HCT116 (cell line): ENCODE measurements around the gene ARSI. TPM values are rescaled to one million over a fixed set of nuclear protein-coding genes. Genes with fewer than 3 reads are reported as not detected.

Experiments
- ATAC-seq: fragments of 200-7000 bp; cut with Tn5 transposase; 2 replicates; pipeline ENCODE4 v1.9.1; 2020; ENCODE audit warnings: mild to moderate bottlenecking, moderate library complexity
- BruUV-seq: library from RNA; stranded (reverse); fragments of 400-500 nt; replicated peaks from 2 replicates; lab custom pipeline; 2021; lab: Mats Ljungman, UMichigan
- CTCF ChIA-PET: fragments of 300-600 bp; sonication (Branson Sonifier 250); formaldehyde crosslinking; loops from one replicate; lab custom pipeline; 2021; ENCODE audit warnings: antibody characterized with exemption; lab: Charles Lee
- POLR2A ChIA-PET: fragments of 300-600, 350-600 bp; sonication (Branson Sonifier 250); formaldehyde crosslinking; loops from one replicate; lab custom pipeline; 2021; ENCODE audit warnings: antibody characterized with exemption; lab: Charles Lee
- RAD21 ChIA-PET, 2 experiments: fragments of 300-600 bp; sonication (Branson Sonifier 250); formaldehyde crosslinking; loops; one replicate each; lab custom pipeline; 2023; ENCODE audit warnings: low total read pairs in 2 of 2; ENCODE audit not compliant: uncharacterized antibody in 2 of 2, unreplicated experiment in 2 of 2, low non-redundant PET in 1 of 2; lab: Charles Lee
- DNase-seq: peaks from one replicate; pipeline ENCODE4 v3.0.0-alpha.2; 2010; ENCODE audit warnings: low read depth, low spot score
- H2AFZ ChIP-seq: fragments of 200-600 bp; shearing (Covaris generic), sonication (generic); 2 replicates; pipeline ENCODE4 v1.6.1; 2017; ENCODE audit warnings: low read depth, mixed run types, mixed read lengths, antibody characterized with exemption, low read length; ENCODE audit not compliant: poor library complexity, severe bottlenecking
- H3K27ac ChIP-seq: 2 replicates; pipeline ENCODE4 v1.5.1; 2012; ENCODE audit warnings: low read depth, low read length
- H3K27me3 ChIP-seq: fragments of 200-600 bp; sonication (generic); 2 replicates; pipeline ENCODE4 v1.6.1; 2016; ENCODE audit warnings: mixed run types, low read length, mixed read lengths; ENCODE audit not compliant: insufficient read depth
- H3K36me3 ChIP-seq, 2 experiments: fragments of 200-500 bp in 1 of 2; fragments of 200-600 bp in 1 of 2; sonication (Bioruptor generic) in 1 of 2; sonication (generic) in 1 of 2; 2 replicates each; pipeline versions ENCODE4 v1.5.1 to v1.6.1; 2014 to 2016; ENCODE audit warnings: low read length in 2 of 2, inconsistent platforms in 1 of 2, mixed read lengths in 1 of 2, mixed run types in 1 of 2; ENCODE audit not compliant: insufficient read depth in 2 of 2, control insufficient read depth in 1 of 2
- H3K4me1 ChIP-seq, 2 experiments: fragments of 200-600 bp in 1 of 2; sonication (generic) in 1 of 2; 2 replicates each; pipeline versions ENCODE4 v1.5.1 to v1.6.1; 2012 to 2017; ENCODE audit warnings: low read length in 2 of 2, inconsistent platforms in 1 of 2, mild to moderate bottlenecking in 1 of 2, mixed read lengths in 1 of 2, mixed run types in 1 of 2, moderate library complexity in 1 of 2; ENCODE audit not compliant: insufficient read depth in 2 of 2, control insufficient read depth in 1 of 2
- H3K4me2 ChIP-seq: fragments of 200-600 bp; sonication (generic); 2 replicates; pipeline ENCODE4 v1.6.1; 2017; ENCODE audit warnings: mixed run types, low read length, mixed read lengths
- H3K4me3 ChIP-seq, 2 experiments: fragments of 200-600 bp in 1 of 2; sonication (generic) in 1 of 2; replicated peaks in 1 of 2; 2 replicates each; pipeline ENCODE4 v1.5.1; 2011 to 2016; ENCODE audit warnings: low read length in 2 of 2, control low read depth in 1 of 2, low read depth in 1 of 2, mild to moderate bottlenecking in 1 of 2, mixed read lengths in 1 of 2, mixed run types in 1 of 2
- H3K79me2 ChIP-seq: fragments of 200-600 bp; sonication (generic); 2 replicates; pipeline ENCODE4 v1.6.1; 2017; ENCODE audit warnings: mild to moderate bottlenecking, mixed run types, low read length, moderate library complexity, mixed read lengths; ENCODE audit not compliant: insufficient read depth
- H3K9ac ChIP-seq: fragments of 200-600 bp; sonication (generic); 2 replicates; pipeline ENCODE4 v1.6.1; 2016; ENCODE audit warnings: low read length, mixed read lengths
- H3K9me2 ChIP-seq: fragments of 200-600 bp; sonication (generic), shearing (Covaris generic); 2 replicates; pipeline ENCODE4 v1.6.1; 2017; ENCODE audit warnings: mixed run types, mild to moderate bottlenecking, moderate library complexity; ENCODE audit not compliant: insufficient read depth
- H3K9me3 ChIP-seq, 2 experiments: fragments of 200-500 bp in 1 of 2; fragments of 200-600 bp in 1 of 2; sonication (Bioruptor generic) in 1 of 2; sonication (generic) in 1 of 2; 2 replicates each; pipeline ENCODE4 v1.6.1; 2014 to 2017; ENCODE audit warnings: low read length in 2 of 2, mixed read lengths in 2 of 2, inconsistent platforms in 1 of 2, low read depth in 1 of 2, mild to moderate bottlenecking in 1 of 2, mixed run types in 1 of 2, moderate library complexity in 1 of 2; ENCODE audit not compliant: control insufficient read depth in 1 of 2, insufficient read depth in 1 of 2
- H4K20me1 ChIP-seq: fragments of 200-600 bp; sonication (generic), shearing (Covaris generic); 2 replicates; pipeline ENCODE4 v1.6.1; 2017; ENCODE audit warnings: mixed run types, mild to moderate bottlenecking, moderate library complexity; ENCODE audit not compliant: insufficient read depth
- CBX3 ChIP-seq: IDR thresholded peaks from 2 replicates; pipeline ENCODE4 v1.6.1; 2012; ENCODE audit warnings: low read depth
- CTCF ChIP-seq, 3 experiments: fragments of 200-600 bp in 1 of 3; sonication (generic) in 1 of 3; IDR thresholded peaks in 2 of 3; conservative IDR thresholded peaks in 1 of 3; 2 replicates each; pipeline ENCODE4 v1.5.1; 2012 to 2017; ENCODE audit warnings: low read depth in 2 of 3, low read length in 2 of 3, antibody characterized with exemption in 1 of 3, borderline replicate concordance in 1 of 3, control low read depth in 1 of 3, mild to moderate bottlenecking in 1 of 3, mixed read lengths in 1 of 3, mixed run types in 1 of 3, moderate library complexity in 1 of 3; ENCODE audit not compliant: insufficient read depth in 1 of 3
- EGR1 ChIP-seq: IDR thresholded peaks from 2 replicates; pipeline ENCODE4 v1.6.1; 2012; ENCODE audit warnings: low read depth
- ELF1 ChIP-seq: IDR thresholded peaks from 2 replicates; pipeline ENCODE4 v1.6.1; 2012; ENCODE audit warnings: low read depth, borderline replicate concordance
- EZH2 ChIP-seq: fragments of 200-600 bp; sonication (generic); IDR thresholded peaks from 2 replicates; pipeline ENCODE4 v1.6.1; 2017; ENCODE audit warnings: antibody characterized with exemption, mixed run types
- POLR2A ChIP-seq: IDR thresholded peaks from 2 replicates; pipeline ENCODE4 v1.7.0; 2011; ENCODE audit warnings: borderline replicate concordance; ENCODE audit not compliant: insufficient read depth, insufficient read length; ENCODE audit errors: extremely low read depth
- RAD21 ChIP-seq: IDR thresholded peaks from 2 replicates; pipeline ENCODE4 v1.6.1; 2012; ENCODE audit warnings: low read depth, mild to moderate bottlenecking
- SP1 ChIP-seq: IDR thresholded peaks from 2 replicates; pipeline ENCODE4 v1.6.1; 2012; ENCODE audit warnings: low read depth
- TCF7L2 ChIP-seq: IDR thresholded peaks from 2 replicates; pipeline ENCODE4 v1.7.0; 2011; ENCODE audit warnings: borderline replicate concordance, inconsistent platforms; ENCODE audit not compliant: insufficient read depth, insufficient read length; ENCODE audit errors: extremely low read depth
- ZFX ChIP-seq: fragments of 450-650 bp; IDR thresholded peaks from 2 replicates; pipeline ENCODE4 v1.6.1; 2017
- intact Hi-C: fragments of 100-400 bp; cut with micrococcal nuclease; formaldehyde crosslinking; loops from 2 replicates; pipeline ENCODE4 v1.10.0; 2022
- total RNA-seq: library from RNA; stranded (reverse); gene quantifications from one replicate; pipeline ENCODE4 v1.2.1, GENCODE V29; 2021; ENCODE audit not compliant: unreplicated experiment

ARSI gene
- total RNA-seq, 1 experiment from 2014 or later = 0.07 TPM

GRCh38 chr5:150301170-150301505, 1.6 kb downstream of the ARSI start (continued):
- TF ChIP-seq ZFX (no peak), SP1 (no peak), CTCF (IDR thresholded peaks at IDR 0.05 in 2 of 3, conservative IDR thresholded peaks at IDR 0.05 in 1 of 3; ENCODE audit: borderline replicate concordance in 1 of 3, insufficient read depth in 1 of 3, low read depth in 2 of 3, low read length in 2 of 3) (no peak), RAD21 (no peak), EZH2 (no peak), EGR1 (no peak), TCF7L2 (no peak), POLR2A (no peak), CBX3 (no peak)

GRCh38 chr5:150300496-150301169, 2.1 kb downstream of the ARSI start:
- Histone ChIP-seq H3K4me3 (no peak overlapping the region), H3K27me3 (no peaks in the 10 kb centered on the region), H3K4me1 (peaks cover 0 to 5% of the 10 kb centered on the region in 2 experiments; a peak in 2 of 4 replicates), H3K36me3 (no peaks in the 10 kb centered on the region), H3K9me3 (no peaks in the 10 kb centered on the region), H3K79me2 (no peaks in the 10 kb centered on the region), H3K4me2 (no peak overlapping the region), H3K9ac (no peak overlapping the region), H4K20me1 (no peaks in the 10 kb centered on the region), H3K9me2 (no peaks in the 10 kb centered on the region), H2AFZ (no peak overlapping the region), H3K27ac (no peak overlapping the region)
- no peak for DNase-seq
- intact Hi-C loops = no loop called here
- no peak for ATAC-seq
- TF ChIP-seq ELF1 = no peak
- ChIA-PET RAD21 (no interaction called here), POLR2A (interaction anchor here (0.6 kb wide), 1 partner anchor 12 kb away, joined by 3 read pairs; no protein-coding TSS in a partner anchor), CTCF (no interaction called here)
- no TSS peak for BruUV-seq
